NCI-H146 treated with DMSO at 0.1 percent for 48 hours (cell line): ENCODE data around the gene GCSH.

Experiments
- DNase-seq: peaks from one replicate; lab custom pipeline; 2025; ENCODE audit not compliant: unreplicated experiment; lab: John Stamatoyannopoulos, UW

Gene GCSH

DNA sequence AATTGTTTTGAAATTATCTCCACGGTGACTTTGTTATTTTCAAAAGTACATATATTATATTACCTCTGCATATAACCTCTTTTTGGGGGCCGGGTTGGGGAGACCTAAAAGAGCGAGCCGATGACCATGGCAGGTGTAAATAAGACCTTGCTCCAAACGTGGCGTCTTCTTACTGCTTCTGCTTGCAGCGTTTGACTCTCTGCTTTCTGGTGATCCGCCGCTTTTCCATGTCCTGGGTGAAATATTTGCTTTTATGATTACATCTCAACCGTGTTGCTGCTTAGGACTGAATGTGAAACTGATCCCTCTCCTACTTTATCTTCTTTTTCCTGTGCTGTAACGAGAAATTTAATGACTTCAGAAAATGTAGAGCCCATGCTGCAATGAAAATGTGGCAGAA lies 42.4 kb downstream of the GCSH start:
- DNase-seq, result no peak

DNA sequence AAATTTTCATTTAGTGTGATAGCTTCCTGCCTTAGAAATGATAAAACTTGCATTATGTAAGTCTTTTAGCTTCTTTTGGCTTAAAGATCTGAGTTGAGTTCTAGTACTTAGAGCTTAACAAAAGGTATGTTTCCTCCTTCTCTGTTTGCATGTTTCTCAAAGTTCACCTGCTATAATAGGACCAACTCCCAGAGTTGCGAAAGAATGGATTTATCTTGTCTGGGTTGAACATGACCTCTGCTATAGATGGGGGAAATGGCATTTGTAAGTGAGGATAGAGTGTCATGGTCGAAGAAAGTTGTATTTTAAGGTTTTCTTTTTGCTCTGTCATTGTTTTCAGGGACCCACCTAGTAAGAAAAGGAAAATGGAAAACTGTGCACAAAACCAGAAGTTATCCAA lies 53.4 kb downstream of the GCSH start:
- no peak for DNase-seq

DNA sequence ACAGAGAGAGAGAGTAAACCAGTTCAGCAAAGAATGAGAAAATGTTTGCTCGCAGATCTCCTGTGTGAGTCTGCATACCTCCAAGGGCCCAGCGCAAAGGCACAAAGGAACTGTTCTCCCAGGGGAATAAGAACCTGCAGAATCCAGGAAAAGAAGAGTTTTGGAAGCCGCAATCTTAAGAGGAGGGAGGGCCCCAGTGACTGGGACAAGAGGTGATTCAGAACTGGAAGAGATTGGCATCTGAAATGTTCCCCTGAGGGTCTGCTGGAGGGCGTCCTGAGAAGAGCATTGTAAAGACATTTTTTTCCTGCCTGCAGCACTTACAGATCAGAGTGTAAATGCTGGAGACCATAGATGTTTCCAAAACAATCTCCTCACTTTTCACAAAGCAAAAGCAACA lies 54.5 kb downstream of the GCSH start:
- DNase-seq, result no peak

DNA sequence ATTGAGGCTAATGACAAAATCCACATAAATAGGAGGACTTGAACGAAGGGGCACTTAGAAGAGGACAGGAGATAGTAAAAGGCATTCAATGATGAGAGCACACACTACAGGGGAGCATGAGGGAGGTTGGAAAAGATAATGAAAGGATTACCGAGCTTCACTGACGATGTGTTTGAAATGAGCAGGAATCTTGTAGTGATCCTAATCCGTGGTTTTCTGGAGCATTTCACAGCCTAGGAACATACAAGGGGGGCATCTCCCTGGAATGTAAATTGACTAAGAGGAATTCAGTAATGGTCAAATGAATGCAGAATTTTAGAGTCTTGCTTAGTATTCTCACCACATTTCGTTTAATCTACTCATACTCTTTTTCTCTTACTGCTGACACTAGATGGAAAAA lies 55.4 kb downstream of the GCSH start:
- DNase-seq, result no peak

DNA sequence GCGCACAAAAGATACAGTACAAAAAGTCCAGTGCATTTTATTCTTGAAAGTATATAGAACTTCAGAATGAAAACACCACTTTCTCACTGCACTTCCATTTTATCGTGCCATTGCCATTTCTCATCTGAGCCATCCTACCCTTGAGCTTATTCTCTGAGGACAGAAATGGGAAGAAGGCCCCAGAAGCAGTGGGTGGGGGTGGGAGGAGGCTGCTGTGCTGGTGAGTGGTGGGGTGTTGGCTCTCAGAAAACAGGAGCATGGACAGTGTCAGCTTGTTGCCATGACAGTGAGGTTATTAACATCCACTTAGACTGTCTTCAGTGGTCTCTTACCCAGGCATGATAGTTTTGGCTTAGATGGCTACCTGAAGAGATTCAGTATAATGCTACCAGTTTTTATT lies 56.1 kb downstream of the GCSH start:
- no peak for DNase-seq

DNA sequence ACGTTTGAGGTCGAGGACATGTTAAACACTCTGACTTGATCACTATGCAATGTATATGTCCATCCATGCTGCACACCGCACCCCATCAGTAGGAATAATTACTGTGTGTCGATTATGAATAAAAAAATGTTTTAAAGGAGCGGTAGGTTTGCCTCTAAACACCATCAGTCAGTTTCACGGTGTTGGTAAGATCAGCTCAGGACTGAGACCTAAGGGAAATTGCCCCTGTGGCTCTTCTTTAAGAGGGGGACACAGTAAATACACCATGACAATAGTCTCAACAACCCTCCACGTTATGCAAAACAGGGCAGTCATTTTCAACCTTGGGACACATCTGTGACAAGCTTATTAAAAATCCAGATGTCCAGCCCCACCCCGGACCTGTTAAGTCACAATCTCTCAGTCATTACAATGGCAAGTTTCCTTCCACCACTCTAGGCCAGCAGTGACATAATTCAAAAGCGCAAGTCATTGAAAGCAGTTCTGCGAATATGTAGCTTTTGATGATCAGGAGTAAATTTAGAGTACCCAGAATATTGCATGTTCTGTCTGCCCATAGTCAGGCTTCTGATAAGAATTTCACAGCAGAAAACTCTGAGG lies 59.3 kb downstream of the GCSH start:
- DNase-seq, result no peak

DNA sequence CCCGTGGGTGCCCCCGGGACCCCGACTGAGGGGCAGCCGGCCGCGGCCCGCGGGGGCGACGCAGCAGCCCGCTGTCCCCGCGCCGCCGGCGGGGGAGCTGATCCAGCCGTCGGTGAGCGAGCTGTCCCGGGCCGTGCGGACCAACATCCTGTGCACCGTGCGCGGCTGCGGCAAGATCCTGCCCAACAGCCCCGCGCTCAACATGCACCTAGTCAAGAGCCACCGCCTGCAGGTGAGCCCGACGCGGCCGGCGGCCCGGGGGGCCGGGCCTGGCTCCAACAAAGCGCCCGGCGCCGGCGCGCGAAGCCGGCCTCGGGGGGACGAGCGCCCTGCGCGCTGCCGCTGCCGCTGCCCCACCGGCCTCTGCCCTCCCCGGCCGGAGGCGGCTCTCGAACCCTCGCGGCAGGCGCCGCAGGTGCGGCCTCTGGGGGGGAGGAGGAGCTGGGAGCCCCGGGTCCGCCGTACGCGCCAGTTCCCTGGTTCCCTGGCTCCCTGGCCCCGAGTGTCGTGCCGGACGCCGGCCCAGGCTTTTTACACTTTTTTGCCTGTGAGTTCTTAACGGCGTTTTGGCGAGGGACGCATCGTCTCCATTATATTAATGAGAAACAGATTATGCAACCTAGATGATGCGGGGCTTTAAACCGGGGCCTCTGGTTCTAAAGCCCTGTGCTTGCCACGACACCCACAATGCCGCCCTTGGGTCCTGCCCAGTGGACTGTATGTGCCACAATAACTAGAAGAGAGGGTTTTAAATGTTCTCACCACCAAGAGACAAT lies 60.0 kb downstream of the GCSH start:
- DNase-seq, result no peak

DNA sequence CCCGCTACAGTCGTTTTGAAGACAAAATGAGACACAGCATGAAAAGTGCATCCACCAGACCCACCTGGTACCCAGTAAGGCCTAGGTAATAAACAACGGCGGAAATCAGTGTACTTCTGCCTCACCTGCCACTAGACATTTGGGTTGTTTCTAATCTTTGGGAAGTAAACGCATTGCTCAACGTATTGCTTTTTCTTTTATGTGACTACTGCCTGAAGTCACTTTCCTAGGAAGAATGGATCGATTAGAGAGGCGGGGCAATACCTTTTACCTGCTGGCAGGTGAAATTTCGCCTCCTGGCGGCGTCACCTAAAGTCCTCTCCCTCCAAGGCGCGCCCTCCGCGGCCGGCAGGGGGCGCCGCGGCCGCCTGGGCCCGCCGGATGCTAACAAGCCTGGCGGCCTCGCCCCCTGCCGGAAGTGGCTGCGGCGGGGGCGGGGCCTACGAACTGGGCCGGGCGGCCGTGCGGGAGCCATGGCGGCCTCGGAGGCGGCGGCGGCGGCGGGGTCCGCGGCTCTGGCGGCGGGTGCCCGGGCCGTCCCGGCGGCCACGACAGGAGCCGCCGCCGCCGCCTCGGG lies 60.7 kb downstream of the GCSH start, which contains the start of gene ATMIN:
Gene ATMIN, plus strand, starts transcription at position 445 of the 577 bp plus-strand sequence. Its CDS starts 29 bp downstream, at position 474.
- peak; percentile 72 for DNase-seq
